Measurements from ENCODE around the gene THOC7.
A peak's percentile ranks its signal among the peaks of the same experiment; 100 is the strongest.

The THOC7 gene

DNA sequence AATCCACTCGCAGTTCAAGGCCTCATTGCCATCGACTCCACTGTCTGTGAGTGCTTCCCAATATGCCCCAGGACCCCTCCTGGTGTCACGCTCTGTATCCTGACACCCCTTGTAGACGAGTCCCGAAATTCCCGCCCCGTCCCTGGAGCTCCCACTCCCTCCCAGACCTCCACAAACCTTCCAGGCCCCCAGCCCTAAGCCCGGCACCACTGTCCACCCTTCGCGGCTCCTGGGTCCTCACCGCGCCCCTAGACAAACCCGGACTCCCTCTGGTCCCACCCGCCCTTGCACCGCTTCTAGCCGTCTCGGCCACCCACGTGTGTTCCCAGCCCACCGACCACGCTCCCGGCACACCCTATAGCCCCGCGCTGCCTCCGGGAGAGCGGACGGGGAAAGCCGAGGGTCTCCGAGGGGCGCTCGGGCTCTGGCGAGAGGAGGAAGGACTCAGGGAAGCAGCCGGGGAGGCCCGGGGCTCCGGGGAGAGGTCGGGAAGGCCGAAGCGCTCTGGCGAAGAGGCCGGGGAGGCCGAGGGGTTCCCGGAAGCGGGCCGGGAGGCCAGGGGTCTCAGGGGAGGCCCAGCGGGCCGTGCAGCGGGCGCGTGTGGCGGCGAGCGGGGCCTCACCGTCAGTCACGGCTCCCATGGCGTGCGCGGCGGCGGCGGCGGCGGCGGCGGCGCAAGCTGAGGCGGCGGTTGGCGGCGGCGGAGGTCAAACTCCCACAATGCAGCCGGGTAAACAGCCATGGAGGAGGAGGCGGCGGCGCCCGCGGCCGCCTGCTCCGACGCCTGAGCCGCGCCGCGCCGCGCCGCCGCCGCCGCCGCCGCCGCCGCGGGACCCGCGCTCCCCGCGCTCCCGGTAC is at the start of gene THOC7, which contains the start of gene ATXN7:
Gene THOC7, minus strand, starts transcription at position 656 of the 858 bp plus-strand sequence. Its CDS starts 15 bp downstream, at position 641.
Gene ATXN7, plus strand, starts transcription at position 718 of the 858 bp plus-strand sequence. CDS start 48,732 bp downstream, outside the sequence.
- Mint-ChIP-seq H3K4me1 (peaks cover 42% of the 10 kb centered on the region), H3K27ac (peak within 1 kb of the TSS; percentile 60), H3K4me3 (peak within 1 kb of the TSS; percentile 90), H3K9me3 (no peaks in the 10 kb centered on the region), H3K36me3 (ENCODE audit: low read depth) (peaks cover 25% of the 10 kb centered on the region), H3K27me3 (ENCODE audit: low read depth, poor library complexity) (no peaks in the 10 kb centered on the region)
- no peak for TF ChIP-seq CTCF (IDR thresholded peaks at IDR 0.05)
- peak; percentile 82 for DNase-seq

DNA sequence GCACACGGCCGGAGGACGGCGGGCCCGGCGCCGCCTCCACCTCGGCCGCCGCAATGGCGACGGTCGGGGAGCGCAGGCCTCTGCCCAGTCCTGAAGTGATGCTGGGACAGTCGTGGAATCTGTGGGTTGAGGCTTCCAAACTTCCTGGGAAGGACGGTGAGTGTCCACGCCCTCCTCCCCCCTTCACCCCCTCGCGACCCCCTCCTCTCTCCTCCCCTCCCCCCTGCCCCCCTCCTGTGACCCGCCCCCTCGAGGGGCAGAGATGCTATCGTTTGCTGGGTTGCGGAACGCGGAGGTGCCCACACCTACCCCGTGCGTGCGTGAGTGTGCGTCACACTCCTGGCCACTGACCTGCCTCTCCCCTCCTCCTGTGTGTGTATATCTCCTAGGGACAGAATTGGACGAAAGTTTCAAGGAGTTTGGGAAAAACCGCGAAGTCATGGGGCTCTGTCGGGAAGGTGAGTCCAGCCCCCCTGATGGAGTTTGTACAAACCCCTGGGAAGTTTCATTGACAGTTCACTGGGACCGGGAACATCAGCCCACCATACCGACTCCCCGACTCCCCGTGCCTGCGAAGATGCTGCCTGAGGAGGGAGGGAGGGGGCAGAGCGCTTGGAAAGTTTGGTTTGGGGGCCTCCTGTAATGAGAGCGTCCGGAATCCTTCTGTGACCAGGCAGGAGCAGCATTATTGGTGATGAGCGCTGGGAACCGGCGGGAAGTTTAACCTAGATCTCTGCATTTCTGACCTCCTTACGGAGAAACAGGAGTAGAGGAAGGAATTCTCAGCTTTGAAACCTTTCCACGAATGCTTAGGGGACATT is 49.4 kb upstream of the THOC7 start:
- Mint-ChIP-seq H3K4me1 (peaks cover 28% of the 10 kb centered on the region), H3K36me3 (ENCODE audit: low read depth) (peaks cover 34% of the 10 kb centered on the region), H3K27ac (no peak overlapping the region), H3K4me3 (peak overlapping the region; percentile 85), H3K9me3 (no peaks in the 10 kb centered on the region), H3K27me3 (ENCODE audit: low read depth, poor library complexity) (no peaks in the 10 kb centered on the region)
- TF ChIP-seq CTCF (IDR thresholded peaks at IDR 0.05), result no peak
- DNase-seq, result peak; percentile 20

GRCh38 chr3:63911873-63912767 is 48.5 kb upstream of the THOC7 start, which contains the start of gene SCAANT1:
SCAANT1 (minus strand) TSS chr3:63912383.
- no peaks in the 10 kb centered on the region for H3K9me3 Mint-ChIP-seq
- peak; percentile 83 for DNase-seq
- H3K36me3 Mint-ChIP-seq (ENCODE audit: low read depth), result peaks cover 26% of the 10 kb centered on the region
- H3K4me1 Mint-ChIP-seq, result peaks cover 28% of the 10 kb centered on the region
- no peak for TF ChIP-seq CTCF (IDR thresholded peaks at IDR 0.05)
- H3K4me3 Mint-ChIP-seq, result peak within 1 kb of the TSS; percentile 93
- H3K27me3 Mint-ChIP-seq (ENCODE audit: low read depth, poor library complexity), result no peaks in the 10 kb centered on the region
- peak within 1 kb of the TSS; percentile 83 for H3K27ac Mint-ChIP-seq

DNA sequence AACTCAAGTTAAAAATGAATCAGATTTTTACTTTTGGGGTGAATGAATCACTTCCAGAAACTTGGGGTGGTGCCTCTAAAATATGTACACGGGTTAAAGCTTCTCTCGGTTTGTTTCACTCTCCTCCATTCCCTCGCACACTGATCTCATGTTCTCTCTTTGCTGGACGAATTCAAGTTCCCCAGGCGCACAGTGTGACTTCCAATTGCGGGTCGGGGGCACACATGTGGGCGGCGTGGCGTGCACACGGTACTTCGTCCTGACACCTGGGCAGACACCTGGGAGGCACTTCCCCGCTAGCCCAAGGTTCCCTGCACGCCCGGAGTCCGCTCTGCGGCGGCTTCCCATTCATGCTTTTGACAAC is 47.9 kb upstream of the THOC7 start:
- TF ChIP-seq CTCF (IDR thresholded peaks at IDR 0.05), result no peak
- Mint-ChIP-seq H3K27ac (no peak overlapping the region), H3K27me3 (ENCODE audit: low read depth, poor library complexity) (no peaks in the 10 kb centered on the region), H3K4me3 (peak overlapping the region; percentile 93), H3K4me1 (peaks cover 28% of the 10 kb centered on the region), H3K36me3 (ENCODE audit: low read depth) (peaks cover 20% of the 10 kb centered on the region), H3K9me3 (no peaks in the 10 kb centered on the region)
- no peak for DNase-seq

- Mint-ChIP-seq H3K36me3 (ENCODE audit: low read depth) (peaks cover 14% of the 10 kb centered on the region), H3K27ac (no peak overlapping the region), H3K4me3 (peak overlapping the region; percentile 93), H3K9me3 (no peaks in the 10 kb centered on the region), H3K27me3 (ENCODE audit: low read depth, poor library complexity) (no peaks in the 10 kb centered on the region), H3K4me1 (peaks cover 28% of the 10 kb centered on the region)
- DNase-seq, result no peak
- no peak for TF ChIP-seq CTCF (IDR thresholded peaks at IDR 0.05)
These were observed 47.3 kb upstream of the THOC7 start for GRCh38 chr3:63910891-63911290.
